CD14-positive monocyte (primary cell): ENCODE results near the gene SH2D3C. TPM values are rescaled to one million over a fixed set of nuclear protein-coding genes. Genes with fewer than 3 reads are reported as not detected.

Experiments used
- DNase-seq, 3 donors: peaks; one replicate each; pipeline ENCODE4 v3.0.0-alpha.2; 2011 to 2022
- H2AFZ ChIP-seq: 2 replicates; pipeline ENCODE4 v1.6.0; 2012; ENCODE audit warnings: mild to moderate bottlenecking, low read depth, low read length, inconsistent platforms; ENCODE audit not compliant: insufficient read depth, poor library complexity, severe bottlenecking
- H3K27ac ChIP-seq, 2 donors: 1 replicate in 1 of 2; 2 replicates in 1 of 2; pipeline ENCODE4 v1.5.1; 2012 to 2013; ENCODE audit warnings: low read length in 2 of 2, control low read depth in 1 of 2, inconsistent platforms in 1 of 2, low read depth in 1 of 2, mild to moderate bottlenecking in 1 of 2
- H3K27me3 ChIP-seq, 2 donors: one replicate each; pipeline versions ENCODE4 v1.6.0 to v1.6.1; 2011 to 2013; ENCODE audit warnings: low read length in 2 of 2; ENCODE audit not compliant: control insufficient read depth in 2 of 2, insufficient read depth in 2 of 2
- H3K36me3 ChIP-seq, 2 donors: replicated peaks in 1 of 2; 1 replicate in 1 of 2; 2 replicates in 1 of 2; pipeline versions ENCODE4 v1.5.1 to v1.6.1; 2012 to 2013; ENCODE audit warnings: low read length in 2 of 2, control low read depth in 1 of 2, inconsistent platforms in 1 of 2, mild to moderate bottlenecking in 1 of 2; ENCODE audit not compliant: insufficient read depth in 2 of 2, control insufficient read depth in 1 of 2
- H3K4me1 ChIP-seq, 2 donors: 1 replicate in 1 of 2; 2 replicates in 1 of 2; pipeline versions ENCODE4 v1.5.1 to v1.6.1; 2012 to 2013; ENCODE audit warnings: low read length in 2 of 2, control low read depth in 1 of 2, inconsistent platforms in 1 of 2, mild to moderate bottlenecking in 1 of 2, moderate library complexity in 1 of 2; ENCODE audit not compliant: insufficient read depth in 2 of 2, control insufficient read depth in 1 of 2
- H3K4me2 ChIP-seq: replicated peaks from 2 replicates; pipeline ENCODE3; 2012; ENCODE audit warnings: low read length, moderate library complexity, mild to moderate bottlenecking; ENCODE audit not compliant: poor library complexity, severe bottlenecking; ENCODE audit errors: extremely low read depth
- H3K4me3 ChIP-seq, 3 experiments: fragments of 200-600 bp in 1 of 3; sonication (generic) in 1 of 3; replicated peaks in 1 of 3; 1 replicate in 2 of 3; 2 replicates in 1 of 3; pipeline ENCODE4 v1.5.1; 2011 to 2013; ENCODE audit warnings: low read length in 3 of 3, mild to moderate bottlenecking in 3 of 3, control low read depth in 2 of 3, low read depth in 2 of 3, inconsistent platforms in 1 of 3, moderate library complexity in 1 of 3
- H3K79me2 ChIP-seq: 2 replicates; pipeline ENCODE4 v1.6.0; 2012; ENCODE audit warnings: mild to moderate bottlenecking, control low read depth, inconsistent platforms, low read length, moderate library complexity; ENCODE audit not compliant: insufficient read depth
- H3K9ac ChIP-seq: 2 replicates; pipeline ENCODE4 v1.6.0; 2017; ENCODE audit warnings: low read length, mild to moderate bottlenecking; ENCODE audit not compliant: insufficient read depth, poor library complexity, severe bottlenecking
- H3K9me3 ChIP-seq, 2 donors: replicated peaks in 1 of 2; 1 replicate in 1 of 2; 2 replicates in 1 of 2; pipeline versions ENCODE4 v1.5.1 to v1.6.1; 2012 to 2013; ENCODE audit warnings: low read length in 2 of 2, control low read depth in 1 of 2; ENCODE audit not compliant: control insufficient read depth in 1 of 2, insufficient read depth in 1 of 2
- H4K20me1 ChIP-seq: 2 replicates; pipeline ENCODE4 v1.6.0; 2012; ENCODE audit warnings: mild to moderate bottlenecking, low read length, control low read depth, moderate library complexity; ENCODE audit not compliant: insufficient read depth
- H3K27ac Mint-ChIP-seq, 7 donors: one replicate each; pipeline ENCODE4 v1.8.0; 2020; ENCODE audit warnings: mild to moderate bottlenecking in 7 of 7, mixed read lengths in 7 of 7, moderate library complexity in 6 of 7, inconsistent platforms in 2 of 7
- H3K27me3 Mint-ChIP-seq, 3 donors: one replicate each; pipeline ENCODE4 v1.8.0; 2021 to 2022; ENCODE audit warnings: low read depth in 3 of 3, mild to moderate bottlenecking in 3 of 3, mixed read lengths in 3 of 3, moderate library complexity in 3 of 3, inconsistent platforms in 1 of 3
- H3K36me3 Mint-ChIP-seq, 2 donors: one replicate each; pipeline ENCODE4 v1.8.0; 2020; ENCODE audit warnings: mixed read lengths in 2 of 2, inconsistent platforms in 1 of 2, mild to moderate bottlenecking in 1 of 2
- H3K4me1 Mint-ChIP-seq: one replicate; pipeline ENCODE4 v1.8.0; 2020; ENCODE audit warnings: mild to moderate bottlenecking, mixed read lengths
- H3K4me3 Mint-ChIP-seq, 2 donors: one replicate each; pipeline ENCODE4 v1.8.0; 2020; ENCODE audit warnings: mild to moderate bottlenecking in 2 of 2, mixed read lengths in 2 of 2, moderate library complexity in 1 of 2
- H3K9me3 Mint-ChIP-seq, 7 donors: one replicate each; pipeline ENCODE4 v1.8.0; 2020 to 2022; ENCODE audit warnings: mixed read lengths in 7 of 7, mild to moderate bottlenecking in 6 of 7, moderate library complexity in 6 of 7, inconsistent platforms in 2 of 7
- WGBS: methylation state at CpG from one replicate; pipeline ENCODE4 v1.1.5; 2013; ENCODE audit warnings: missing lambda C conversion rate; ENCODE audit not compliant: insufficient coverage; 5-methylcytosine and 5-hydroxymethylcytosine counted together
- intact Hi-C, 2 donors: fragments of 100-400 bp; cut with micrococcal nuclease; formaldehyde crosslinking; loops; one replicate each; pipeline versions ENCODE4 v1.15.0 to v1.15.1; 2023
- polyA plus RNA-seq, 3 donors: library from polyadenylated mRNA; depleted of rRNA in 1 of 3; unstranded in 2 of 3; stranded (reverse) in 1 of 3; fragments of 300-500 nt in 2 of 3; fragments of >200 nt in 1 of 3; fragmentation: Illumina TruSeq in 2 of 3; gene quantifications; 1 replicate in 2 of 3; 2 replicates in 1 of 3; pipeline ENCODE4 v1.2.3, GENCODE V29; 2012 to 2021
- TF ChIP-seq, protein P1 (sequence below): fragments of 200-600 bp; IDR thresholded peaks from one replicate; pipeline ENCODE4 v1.8.0; 2022; ENCODE audit warnings: antibody characterized with exemption, mild to moderate bottlenecking

Gene SH2D3C
- polyA plus RNA-seq, 3 donors = 11.5 to 47.3 (median 20.5) TPM

DNA sequence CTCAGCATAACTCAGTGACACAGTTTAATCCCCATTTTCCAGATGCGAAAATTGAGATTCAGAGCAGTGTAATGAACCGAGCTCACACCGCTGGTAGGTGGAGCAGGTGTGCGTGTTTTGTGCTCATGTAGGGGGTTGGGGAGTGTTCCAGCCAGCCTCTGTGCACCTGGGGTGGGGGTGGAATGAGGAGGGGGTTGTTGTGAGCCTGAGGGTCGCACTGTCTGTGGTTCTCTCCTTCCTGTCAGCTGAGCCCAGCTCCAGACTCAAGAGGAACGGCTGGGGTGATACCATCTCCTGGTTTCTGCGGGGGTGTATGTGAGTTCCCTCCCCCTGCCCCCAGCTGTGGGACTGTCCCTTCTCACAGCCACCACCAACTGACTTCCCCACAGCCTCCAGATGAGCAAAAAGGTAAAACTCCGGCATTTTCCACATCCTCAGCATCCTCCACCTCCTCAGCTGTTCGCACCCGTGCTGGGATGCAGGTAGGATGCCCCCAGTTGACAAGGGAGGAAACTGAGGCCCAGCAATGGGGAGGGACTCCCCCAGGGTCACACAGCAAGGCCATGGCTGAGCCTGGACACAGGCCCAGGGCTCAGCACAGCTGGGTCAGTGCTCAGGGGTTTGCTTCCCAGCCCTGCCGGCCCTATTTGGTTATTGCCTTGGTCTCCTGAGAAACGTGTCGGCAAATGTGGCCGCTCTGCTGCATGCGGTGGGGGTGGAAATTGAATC lies 2.1 kb downstream of the SH2D3C start:
- H3K36me3 Mint-ChIP-seq = peaks cover 24 to 43% of the 10 kb centered on the region in 2 donors
- peak; percentile 79 to 86 (median 83) for DNase-seq
- H3K9ac ChIP-seq = peak overlapping the region; percentile 90

DNA sequence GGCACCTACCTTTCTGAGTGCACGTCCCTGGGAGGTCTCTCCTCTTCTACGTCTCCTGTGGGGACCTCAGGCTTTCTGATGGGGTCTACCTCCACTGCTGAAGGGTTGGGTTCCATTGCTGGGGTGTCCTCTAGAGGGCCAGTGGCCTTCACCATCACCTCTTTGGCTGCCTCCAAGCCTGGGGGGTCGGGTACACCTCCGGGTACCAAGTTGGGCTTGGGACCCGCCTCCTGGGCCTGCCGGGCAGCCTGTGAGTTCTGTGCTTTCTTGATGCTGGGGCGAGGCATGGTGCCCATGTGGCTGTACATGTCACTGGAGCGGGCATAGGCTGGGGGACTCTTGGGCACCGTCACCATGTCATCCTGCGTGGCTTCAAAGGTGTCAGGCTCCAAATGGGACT lies 4.5 kb downstream of the SH2D3C start:
- Histone ChIP-seq H3K27me3 (no peaks in the 10 kb centered on the region), H3K4me2 (no peak overlapping the region), H3K9ac (no peak overlapping the region), H3K79me2 (peaks cover 97% of the 10 kb centered on the region), H3K36me3 (peaks cover 30 to 54% of the 10 kb centered on the region in 2 donors), H3K27ac (peak overlapping the region in 1 of 2 donors; percentile 53), H3K4me3 (peak overlapping the region in 1 of 3 experiments; percentile 10), H2AFZ (no peak overlapping the region), H4K20me1 (peaks cover 85% of the 10 kb centered on the region), H3K9me3 (no peaks in the 10 kb centered on the region), H3K4me1 (peaks cover 69 to 85% of the 10 kb centered on the region in 2 donors)
- Mint-ChIP-seq H3K4me3 (no peak overlapping the region), H3K27me3 (peaks cover 0 to 3% (median 0%) of the 10 kb centered on the region in 3 donors), H3K4me1 (peaks cover 72% of the 10 kb centered on the region), H3K36me3 (peaks cover 30 to 53% of the 10 kb centered on the region in 2 donors), H3K27ac (peak overlapping the region in 6 of 7 donors; percentile 60 to 85 (median 80)), H3K9me3 (peaks cover 0 to 2% (median 0%) of the 10 kb centered on the region in 7 donors)
- WGBS = 95% methylated on average over 8 of the region's 10 CpGs
- intact Hi-C loops = loop anchor here in 1 of 2 donors (5.0 kb wide), 1 partner anchor 207 kb away; a partner anchor contains a TSS
- TF ChIP-seq, protein P1, sequence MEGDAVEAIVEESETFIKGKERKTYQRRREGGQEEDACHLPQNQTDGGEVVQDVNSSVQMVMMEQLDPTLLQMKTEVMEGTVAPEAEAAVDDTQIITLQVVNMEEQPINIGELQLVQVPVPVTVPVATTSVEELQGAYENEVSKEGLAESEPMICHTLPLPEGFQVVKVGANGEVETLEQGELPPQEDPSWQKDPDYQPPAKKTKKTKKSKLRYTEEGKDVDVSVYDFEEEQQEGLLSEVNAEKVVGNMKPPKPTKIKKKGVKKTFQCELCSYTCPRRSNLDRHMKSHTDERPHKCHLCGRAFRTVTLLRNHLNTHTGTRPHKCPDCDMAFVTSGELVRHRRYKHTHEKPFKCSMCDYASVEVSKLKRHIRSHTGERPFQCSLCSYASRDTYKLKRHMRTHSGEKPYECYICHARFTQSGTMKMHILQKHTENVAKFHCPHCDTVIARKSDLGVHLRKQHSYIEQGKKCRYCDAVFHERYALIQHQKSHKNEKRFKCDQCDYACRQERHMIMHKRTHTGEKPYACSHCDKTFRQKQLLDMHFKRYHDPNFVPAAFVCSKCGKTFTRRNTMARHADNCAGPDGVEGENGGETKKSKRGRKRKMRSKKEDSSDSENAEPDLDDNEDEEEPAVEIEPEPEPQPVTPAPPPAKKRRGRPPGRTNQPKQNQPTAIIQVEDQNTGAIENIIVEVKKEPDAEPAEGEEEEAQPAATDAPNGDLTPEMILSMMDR = no peak
- DNase-seq = no peak

More for the DNA sequence above, 2.1 kb downstream of the SH2D3C start:
- no peaks in the 10 kb centered on the region for H3K27me3 ChIP-seq
- no peaks in the 10 kb centered on the region for H3K9me3 ChIP-seq
- Mint-ChIP-seq H3K4me3 (peak overlapping the region; percentile 99 to 100), H3K27me3 (peaks cover 0 to 3% (median 2%) of the 10 kb centered on the region in 3 donors), H3K4me1 (peaks cover 73% of the 10 kb centered on the region), H3K27ac (peak overlapping the region; percentile 93 to 99 (median 98)), H3K9me3 (peaks cover 0 to 4% (median 0%) of the 10 kb centered on the region in 7 donors)
- TF ChIP-seq, protein P1 = no peak
- peaks cover 74 to 87% of the 10 kb centered on the region in 2 donors for H3K4me1 ChIP-seq
- peaks cover 62% of the 10 kb centered on the region for H4K20me1 ChIP-seq
- H3K4me3 ChIP-seq = peak overlapping the region; percentile 74 to 98 (median 91)
- H2AFZ ChIP-seq = no peak overlapping the region
- H3K36me3 ChIP-seq = peaks cover 22 to 37% of the 10 kb centered on the region in 2 donors
- H3K79me2 ChIP-seq = peaks cover 94% of the 10 kb centered on the region
- 1% methylated on average over 11 of the region's 15 CpGs for whole genome bisulfite sequencing
- H3K4me2 ChIP-seq = peak overlapping the region; percentile 89
- intact Hi-C loops = loop anchor here in 1 of 2 donors (1.0 to 5.0 kb wide), 2 partner anchors 9 to 141 kb away; partner anchors contain the start of gene ST6GALNAC4
- peak overlapping the region; percentile 68 to 98 for H3K27ac ChIP-seq
